Right lung (tissue), 5 donors: ENCODE measurements around the gene MTERF1. TPM values are rescaled to one million over a fixed set of nuclear protein-coding genes. Genes with fewer than 3 reads are reported as not detected.
A peak's percentile ranks its signal among the peaks of the same experiment; 100 is the strongest.
"Not testable (repeated sequence)": the region's sequence is repeated elsewhere in the genome, so short reads cannot be mapped to it uniquely, and the experiment has no call there.

Source experiments
- DNase-seq, 2 donors: peaks; one replicate each; pipeline ENCODE4 v3.0.0-alpha.2; 2013
- polyA plus RNA-seq, 5 donors: library from polyadenylated mRNA; unstranded; fragments of 120-200 nt; gene quantifications; one replicate each; pipeline versions ENCODE4 v1.2.1 to v1.2.3, GENCODE V29; 2013; ENCODE audit warnings: inconsistent platforms in 1 of 5, low replicate concordance in 1 of 5; ENCODE audit not compliant: insufficient read length in 5 of 5, insufficient read depth in 1 of 5

The MTERF1 gene
- polyA plus RNA-seq, 5 donors = 14.6 to 24.7 (median 21.6) TPM

DNA sequence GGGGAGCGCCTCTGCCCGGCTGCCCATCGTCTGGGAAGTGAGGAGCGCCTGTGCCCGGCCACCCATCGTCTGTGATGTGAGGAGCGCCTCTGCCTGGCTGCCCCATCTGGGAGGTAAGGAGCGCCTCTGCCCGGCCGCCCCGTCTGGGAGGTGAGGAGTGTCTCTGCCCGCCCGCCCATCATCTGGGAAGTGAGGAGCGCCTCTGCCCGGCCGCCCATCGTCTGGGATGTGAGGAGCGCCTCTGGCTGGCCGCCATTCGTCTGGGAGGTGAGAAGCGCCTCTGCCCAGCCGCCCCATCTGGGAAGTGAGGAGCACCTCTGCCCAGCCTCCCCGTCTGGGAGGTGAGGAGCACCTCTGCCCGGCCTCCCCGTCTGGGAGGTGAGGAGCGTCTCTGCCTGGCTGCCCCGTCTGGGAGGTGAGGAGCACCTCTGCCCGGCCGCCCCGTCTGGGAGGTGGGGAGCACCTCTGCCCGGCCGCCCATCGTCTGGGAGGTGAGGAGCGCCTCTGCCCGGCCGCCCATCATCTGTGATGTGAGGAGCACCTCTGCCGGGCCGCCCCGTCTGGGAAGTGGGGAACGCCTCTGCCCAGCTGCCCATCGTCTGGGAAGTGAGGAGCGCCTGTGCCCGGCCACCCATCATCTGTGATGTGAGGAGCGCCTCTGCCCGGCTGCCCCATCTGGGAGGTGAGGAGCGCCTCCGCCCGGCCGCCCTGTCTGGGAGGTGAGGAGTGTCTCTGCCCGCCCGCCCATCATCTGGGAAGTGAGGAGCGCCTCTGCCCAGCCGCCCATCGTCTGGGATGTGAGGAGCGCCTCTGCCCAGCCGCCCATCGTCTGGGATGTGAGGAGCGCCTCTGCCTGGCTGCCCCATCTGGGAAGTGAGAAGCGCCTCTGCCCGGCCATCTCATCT is 8.0 kb upstream of the MTERF1 start:
- not testable (repeated sequence) for DNase-seq

GRCh38 chr7:91887336-91888213 is 7.1 kb upstream of the MTERF1 start:
- not testable (repeated sequence) for DNase-seq

GRCh38 chr7:91883676-91884362 is 3.3 kb upstream of the MTERF1 start:
- DNase-seq = no peak

DNA sequence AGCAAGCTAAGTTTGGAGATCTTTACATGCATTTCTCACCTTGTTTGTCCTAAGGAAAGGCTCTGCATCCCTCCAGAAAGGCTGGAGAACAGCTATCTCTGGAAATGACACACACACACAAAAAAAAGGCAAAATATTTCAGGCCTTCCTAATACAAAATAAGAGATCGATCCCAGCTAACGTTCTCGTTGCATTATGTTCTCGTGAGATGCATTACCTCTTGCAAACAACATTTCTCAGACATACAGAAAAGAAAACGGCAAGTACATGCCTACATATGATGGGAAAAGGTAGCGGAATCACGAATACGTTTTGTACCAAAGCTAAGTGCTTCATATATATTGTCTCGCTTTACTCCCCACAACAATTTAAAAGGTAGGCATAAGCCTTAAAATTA is 488 bp downstream of the MTERF1 start:
- DNase-seq = no peak

DNA sequence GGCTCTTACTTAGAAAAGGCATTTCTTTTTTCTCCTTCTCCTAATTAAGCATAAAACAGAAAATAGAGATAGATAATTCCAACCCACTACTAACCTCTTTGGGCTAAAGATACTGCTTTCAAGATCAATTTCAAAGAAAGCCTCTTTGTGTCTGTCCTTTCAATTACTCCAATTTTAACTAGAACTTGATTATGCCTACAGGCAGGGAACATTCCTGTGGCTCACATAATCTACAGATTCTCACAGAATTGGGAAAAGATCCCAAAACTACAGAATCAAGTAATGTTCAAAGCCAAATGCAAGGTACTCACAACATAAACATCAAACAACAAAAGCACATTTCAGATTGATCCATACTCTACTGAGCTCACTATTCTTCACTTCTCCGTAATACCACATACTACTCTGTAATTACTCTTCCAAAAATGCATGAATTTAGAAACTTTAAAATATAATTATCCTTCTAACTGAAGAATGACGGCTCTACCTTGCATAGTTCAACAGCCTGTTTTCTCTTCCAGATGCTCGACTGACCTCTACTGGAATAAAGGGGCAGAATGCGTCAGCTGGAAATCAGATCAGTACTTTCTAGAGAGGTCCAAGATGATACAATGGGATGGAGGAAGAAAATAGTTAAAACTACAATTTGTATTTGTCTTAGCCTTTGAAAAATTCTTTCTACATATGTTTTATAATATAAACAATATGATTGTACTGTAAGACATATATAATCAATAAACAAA is 3.9 kb downstream of the MTERF1 start:
- no peak for DNase-seq

DNA sequence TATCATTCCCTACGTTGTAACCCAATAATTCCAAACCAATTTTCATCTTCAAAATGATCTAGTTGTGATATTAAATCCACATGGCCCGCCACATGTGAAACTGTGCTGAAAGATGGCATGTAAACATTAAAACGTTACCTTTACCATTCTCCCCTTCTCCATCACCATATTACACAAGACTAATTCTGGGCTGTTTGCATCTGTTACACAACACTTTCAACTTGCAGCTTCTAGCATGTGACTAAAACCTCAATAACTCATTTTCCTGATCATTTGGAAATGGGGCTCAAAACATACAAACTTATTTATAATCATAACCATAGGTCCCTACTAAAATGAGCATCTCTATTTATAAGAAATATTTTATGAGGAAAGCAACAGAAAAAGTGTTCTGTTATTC is 4.7 kb downstream of the MTERF1 start:
- DNase-seq = no peak

- no peak for DNase-seq
Measured at GRCh38 chr7:91872928-91873327, 7.6 kb downstream of the MTERF1 start.

DNA sequence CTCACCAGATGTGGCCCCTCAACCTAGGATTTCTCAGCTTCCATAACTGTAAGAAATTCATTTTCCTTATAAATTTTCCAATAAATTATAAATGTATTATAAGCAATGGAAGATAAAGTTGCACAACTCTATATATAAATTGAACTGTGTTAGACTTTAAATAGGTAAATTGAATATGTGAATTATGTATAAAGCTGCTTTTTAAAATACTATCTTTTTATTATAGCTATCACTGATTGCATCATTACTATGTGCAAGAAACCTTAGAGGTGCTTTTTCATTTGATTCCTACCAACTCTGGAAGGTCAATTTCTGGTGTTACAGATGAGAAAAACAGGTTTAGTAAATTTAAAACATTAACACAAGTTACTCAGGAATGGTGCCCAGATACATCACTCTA is 8.4 kb downstream of the MTERF1 start:
- DNase-seq = no peak

- no peak for DNase-seq
Measured at GRCh38 chr7:91869661-91870060, 10.8 kb downstream of the MTERF1 start.

GRCh38 chr7:91866599-91867148 is 13.8 kb downstream of the MTERF1 start:
- DNase-seq = peak; percentile 28 to 30

GRCh38 chr7:91865511-91865910 is 15.0 kb downstream of the MTERF1 start:
- peak in 1 of 2 donors; percentile 29 for DNase-seq

- DNase-seq = not testable (repeated sequence)
Measured at GRCh38 chr7:91864604-91865003, 15.9 kb downstream of the MTERF1 start.

- no peak for DNase-seq
Measured at GRCh38 chr7:91864070-91864469, 16.4 kb downstream of the MTERF1 start.

- DNase-seq = no peak
Measured at GRCh38 chr7:91852263-91852741, 28.2 kb downstream of the MTERF1 start.

- no peak for DNase-seq
Measured at GRCh38 chr7:91850455-91850854, 30.0 kb downstream of the MTERF1 start.

DNA sequence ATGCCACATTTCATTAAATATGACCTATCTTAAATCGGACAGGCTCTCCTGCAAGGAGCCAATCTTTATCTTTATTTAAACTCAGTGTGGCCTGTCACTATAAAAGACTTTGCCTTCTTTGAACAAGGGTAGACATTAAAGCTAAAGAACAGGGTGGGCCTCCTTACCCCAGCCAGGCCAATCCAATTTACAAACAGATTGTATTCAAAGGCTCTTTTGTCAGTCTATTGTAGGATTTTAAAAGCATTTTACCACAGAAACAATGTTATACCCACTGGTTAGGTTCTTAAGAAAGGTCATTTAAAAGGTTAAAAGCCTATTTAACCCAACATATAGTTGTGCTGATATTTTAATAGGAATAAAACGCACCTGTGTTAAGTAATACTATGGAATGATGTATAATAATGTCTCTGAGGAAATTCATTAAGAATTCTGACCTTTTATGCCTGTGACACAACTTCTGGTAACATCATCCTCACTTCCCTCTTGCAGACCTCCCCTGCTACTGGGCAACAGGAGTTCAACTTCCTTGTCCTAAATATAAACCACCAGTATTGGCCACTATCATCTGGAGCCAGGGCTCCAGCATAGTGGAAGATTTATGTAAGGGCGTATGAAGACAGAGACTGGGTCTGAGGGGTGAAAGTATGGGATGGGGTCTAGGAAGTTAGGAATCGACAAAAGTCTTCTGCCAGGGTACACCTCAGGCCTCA is 32.5 kb downstream of the MTERF1 start:
- DNase-seq = no peak

GRCh38 chr7:91847231-91847630 is 33.3 kb downstream of the MTERF1 start:
- no peak for DNase-seq

DNA sequence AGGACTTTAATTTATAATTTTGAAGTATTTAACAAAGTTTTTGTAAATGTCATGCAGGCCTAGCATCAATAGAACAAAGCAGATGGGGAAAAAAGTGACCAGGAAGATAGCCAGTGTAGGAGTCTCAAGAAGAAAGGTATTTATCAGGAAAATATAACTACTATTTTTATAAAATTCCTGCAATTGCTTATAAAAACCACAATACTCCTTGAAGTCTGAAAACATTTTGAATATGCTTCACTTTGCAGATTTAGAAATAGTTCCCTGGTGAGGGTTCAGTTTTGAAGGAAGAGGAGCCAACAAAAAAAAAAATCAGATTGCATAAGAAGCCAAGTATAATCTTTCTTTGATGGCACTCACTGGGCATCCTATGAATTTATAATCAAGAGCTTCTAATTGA is 34.1 kb downstream of the MTERF1 start:
- DNase-seq = no peak

DNA sequence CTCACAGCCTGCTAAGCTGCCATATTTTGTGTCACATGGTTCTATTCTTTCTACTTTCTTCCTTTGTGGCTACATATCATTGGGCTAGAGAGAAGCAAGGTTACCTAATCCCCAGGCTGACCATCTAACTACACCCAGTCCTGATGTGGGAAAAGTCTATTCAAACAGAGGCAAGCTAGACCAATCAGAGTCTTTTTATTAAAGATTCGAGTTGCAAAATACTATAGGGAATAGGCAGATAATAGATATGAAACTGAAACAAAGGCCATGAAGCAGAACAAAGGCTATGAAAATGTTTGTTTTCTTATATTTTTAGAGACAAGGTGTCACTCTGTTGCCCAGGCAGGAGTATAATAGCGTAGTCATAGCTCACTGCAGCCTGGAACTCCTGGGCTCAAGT is 36.7 kb downstream of the MTERF1 start:
- DNase-seq = no peak

DNA sequence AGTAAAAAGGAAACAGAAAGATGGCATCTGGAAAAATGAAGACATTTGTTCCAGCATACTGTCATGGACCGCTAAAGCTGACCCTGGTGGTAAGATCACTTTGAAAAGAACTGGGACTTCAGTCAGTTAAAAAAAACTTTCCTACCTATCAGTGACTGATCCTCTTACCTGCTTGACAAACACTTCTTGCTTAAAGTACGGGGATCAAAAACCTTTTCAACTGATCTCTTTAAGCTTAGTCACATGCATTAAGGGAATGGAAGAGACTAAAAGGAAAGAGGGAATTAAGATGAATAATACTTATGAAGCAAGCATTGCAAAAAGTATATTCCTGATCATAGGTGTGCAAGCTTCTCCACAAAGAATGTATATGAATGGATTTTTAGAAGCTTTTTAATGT is 42.1 kb downstream of the MTERF1 start:
- no peak for DNase-seq
